Natural killer cell (primary cell): Measurements from ENCODE around the gene SDR39U1. TPM values are rescaled to one million over a fixed set of nuclear protein-coding genes. Genes with fewer than 3 reads are reported as not detected.

Source experiments
- ATAC-seq, 3 donors: fragments of 150-1000 bp in 2 of 3; fragments of 200-7000 bp in 1 of 3; cut with Tn5 transposase; 1 replicate in 1 of 3; 2 replicates in 2 of 3; pipeline ENCODE4 v1.10.0; 2021; ENCODE audit warnings: mild to moderate bottlenecking in 2 of 3, moderate library complexity in 2 of 3
- DNase-seq, 2 donors: peaks; one replicate each; pipeline versions ENCODE4 v3.0.0 to v3.0.0-alpha.2; 2013 to 2021; ENCODE audit warnings: mixed read lengths in 1 of 2
- H3K27ac ChIP-seq: one replicate; pipeline ENCODE4 v1.5.1; 2013; ENCODE audit warnings: mild to moderate bottlenecking, low read length
- H3K27me3 ChIP-seq: one replicate; pipeline ENCODE4 v1.6.1; 2013; ENCODE audit warnings: low read length; ENCODE audit not compliant: control insufficient read depth, insufficient read depth
- H3K36me3 ChIP-seq: one replicate; pipeline ENCODE4 v1.6.1; 2013; ENCODE audit warnings: low read length; ENCODE audit not compliant: control insufficient read depth, insufficient read depth
- H3K4me1 ChIP-seq: one replicate; pipeline ENCODE4 v1.6.1; 2013; ENCODE audit warnings: low read length; ENCODE audit not compliant: control insufficient read depth, insufficient read depth
- H3K4me3 ChIP-seq: one replicate; pipeline ENCODE4 v1.5.1; 2013; ENCODE audit warnings: low read length
- H3K9me3 ChIP-seq: one replicate; pipeline ENCODE4 v1.6.1; 2013; ENCODE audit warnings: low read length; ENCODE audit not compliant: control insufficient read depth, insufficient read depth
- H3K27ac Mint-ChIP-seq, 2 donors: one replicate each; pipeline ENCODE4 v1.8.0; 2022; ENCODE audit warnings: mild to moderate bottlenecking in 2 of 2, mixed read lengths in 2 of 2, moderate library complexity in 1 of 2
- H3K27me3 Mint-ChIP-seq, 2 donors: one replicate each; pipeline ENCODE4 v1.8.0; 2022; ENCODE audit warnings: low read depth in 2 of 2, mixed read lengths in 2 of 2
- H3K36me3 Mint-ChIP-seq: one replicate; pipeline ENCODE4 v1.8.0; 2022; ENCODE audit warnings: mixed read lengths
- H3K4me1 Mint-ChIP-seq, 2 donors: one replicate each; pipeline ENCODE4 v1.8.0; 2022; ENCODE audit warnings: mixed read lengths in 2 of 2
- H3K4me3 Mint-ChIP-seq: one replicate; pipeline ENCODE4 v1.8.0; 2022; ENCODE audit warnings: mild to moderate bottlenecking, moderate library complexity, mixed read lengths
- H3K9me3 Mint-ChIP-seq, 2 donors: one replicate each; pipeline ENCODE4 v1.8.0; 2022; ENCODE audit warnings: mixed read lengths in 2 of 2
- WGBS: methylation state at CpG from one replicate; pipeline ENCODE4 v1.1.7; 2013; ENCODE audit warnings: missing lambda C conversion rate; ENCODE audit not compliant: insufficient coverage; 5-methylcytosine and 5-hydroxymethylcytosine counted together
- intact Hi-C: fragments of 100-400 bp; cut with micrococcal nuclease; formaldehyde crosslinking; loops from one replicate; pipeline ENCODE4 v1.14.2; 2022
- total RNA-seq, 4 donors: library from RNA; stranded (reverse); fragments of 120-200 nt in 1 of 4; gene quantifications; one replicate each; pipeline versions ENCODE4 v1.2.3 to v1.2.4, GENCODE V29; 2013 to 2022
- TF ChIP-seq, protein P1 (sequence below): fragments of 200-600 bp; IDR thresholded peaks from one replicate; pipeline ENCODE4 v1.8.0; 2022; ENCODE audit warnings: antibody characterized with exemption

Gene SDR39U1
- total RNA-seq, 3 donors from 2014 or later (not counting 1 experiment from before 2014, with no cell fraction given) = 97.1 to 106 (median 100) TPM

- WGBS = 78% methylated on average over 19 of the region's 19 CpGs
- Mint-ChIP-seq H3K4me3 (no peak overlapping the region), H3K4me1 (no peaks in the 10 kb centered on the region), H3K36me3 (no peaks in the 10 kb centered on the region), H3K27me3 (peaks cover 0 to 11% of the 10 kb centered on the region in 2 donors), H3K9me3 (no peaks in the 10 kb centered on the region), H3K27ac (no peak overlapping the region)
- ATAC-seq (no peak), DNase-seq (no peak)
- TF ChIP-seq, protein P1, sequence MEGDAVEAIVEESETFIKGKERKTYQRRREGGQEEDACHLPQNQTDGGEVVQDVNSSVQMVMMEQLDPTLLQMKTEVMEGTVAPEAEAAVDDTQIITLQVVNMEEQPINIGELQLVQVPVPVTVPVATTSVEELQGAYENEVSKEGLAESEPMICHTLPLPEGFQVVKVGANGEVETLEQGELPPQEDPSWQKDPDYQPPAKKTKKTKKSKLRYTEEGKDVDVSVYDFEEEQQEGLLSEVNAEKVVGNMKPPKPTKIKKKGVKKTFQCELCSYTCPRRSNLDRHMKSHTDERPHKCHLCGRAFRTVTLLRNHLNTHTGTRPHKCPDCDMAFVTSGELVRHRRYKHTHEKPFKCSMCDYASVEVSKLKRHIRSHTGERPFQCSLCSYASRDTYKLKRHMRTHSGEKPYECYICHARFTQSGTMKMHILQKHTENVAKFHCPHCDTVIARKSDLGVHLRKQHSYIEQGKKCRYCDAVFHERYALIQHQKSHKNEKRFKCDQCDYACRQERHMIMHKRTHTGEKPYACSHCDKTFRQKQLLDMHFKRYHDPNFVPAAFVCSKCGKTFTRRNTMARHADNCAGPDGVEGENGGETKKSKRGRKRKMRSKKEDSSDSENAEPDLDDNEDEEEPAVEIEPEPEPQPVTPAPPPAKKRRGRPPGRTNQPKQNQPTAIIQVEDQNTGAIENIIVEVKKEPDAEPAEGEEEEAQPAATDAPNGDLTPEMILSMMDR = no peak
- intact Hi-C loops = no loop called here
- H3K27me3 ChIP-seq = no peaks in the 10 kb centered on the region
- no peaks in the 10 kb centered on the region for H3K36me3 ChIP-seq
- H3K4me3 ChIP-seq = no peak overlapping the region
- no peaks in the 10 kb centered on the region for H3K9me3 ChIP-seq
- no peak overlapping the region for H3K27ac ChIP-seq
- H3K4me1 ChIP-seq = no peaks in the 10 kb centered on the region
Measured at GRCh38 chr14:24416254-24416931, 26.2 kb downstream of the SDR39U1 start.

DNA sequence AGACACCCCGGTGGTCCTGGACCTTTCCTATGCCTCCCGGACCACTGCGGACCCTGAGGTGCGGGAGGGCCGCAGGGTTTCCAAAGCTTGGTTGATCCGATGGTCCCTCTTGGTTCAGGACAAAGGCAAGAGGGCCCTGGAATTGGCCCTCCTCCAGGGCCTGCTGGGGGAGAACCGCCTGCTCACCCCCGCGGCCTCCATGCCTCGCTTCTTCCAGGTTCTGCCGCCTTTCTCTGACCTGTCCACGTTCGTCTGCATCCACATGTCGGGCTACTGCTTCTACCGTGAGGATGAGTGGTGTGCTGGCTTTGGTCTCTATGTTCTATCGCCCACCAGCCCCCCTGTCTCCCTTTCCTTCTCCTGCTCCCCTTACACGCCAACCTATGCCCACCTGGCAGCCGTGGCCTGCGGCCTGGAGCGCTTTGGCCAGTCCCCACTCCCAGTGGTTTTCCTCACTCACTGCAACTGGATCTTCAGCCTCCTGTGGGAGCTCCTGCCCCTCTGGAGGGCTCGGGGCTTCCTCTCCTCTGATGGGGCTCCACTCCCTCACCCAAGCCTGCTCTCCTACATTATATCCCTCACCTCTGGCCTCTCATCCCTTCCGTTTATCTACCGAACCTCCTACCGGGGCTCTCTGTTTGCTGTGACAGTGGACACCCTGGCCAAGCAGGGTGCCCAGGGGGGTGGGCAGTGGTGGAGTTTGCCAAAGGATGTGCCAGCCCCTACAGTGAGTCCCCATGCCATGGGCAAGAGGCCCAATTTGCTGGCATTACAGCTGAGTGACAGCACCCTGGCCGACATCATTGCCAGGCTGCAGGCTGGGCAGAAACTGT is 26.9 kb downstream of the SDR39U1 start:
- TF ChIP-seq, protein P1 = no peak
- ATAC-seq (no peak), DNase-seq (no peak)
- Histone ChIP-seq H3K4me1 (no peaks in the 10 kb centered on the region), H3K27ac (no peak overlapping the region), H3K27me3 (no peaks in the 10 kb centered on the region), H3K36me3 (no peaks in the 10 kb centered on the region), H3K9me3 (no peaks in the 10 kb centered on the region), H3K4me3 (no peak overlapping the region)
- Mint-ChIP-seq H3K27ac (no peak overlapping the region), H3K36me3 (no peaks in the 10 kb centered on the region), H3K4me3 (no peak overlapping the region), H3K4me1 (no peaks in the 10 kb centered on the region), H3K9me3 (no peaks in the 10 kb centered on the region), H3K27me3 (peaks cover 0 to 14% of the 10 kb centered on the region in 2 donors)
- WGBS = 93% methylated on average over 25 of the region's 25 CpGs
- intact Hi-C loops = no loop called here

- intact Hi-C loops = no loop called here
- no peaks in the 10 kb centered on the region for H3K9me3 Mint-ChIP-seq
Measured at GRCh38 chr14:24414732-24415420, 27.7 kb downstream of the SDR39U1 start.

More at GRCh38 chr14:24414732-24415420, 27.7 kb downstream of the SDR39U1 start:
- Histone ChIP-seq H3K9me3 (no peaks in the 10 kb centered on the region), H3K27me3 (no peaks in the 10 kb centered on the region), H3K27ac (no peak overlapping the region), H3K36me3 (no peaks in the 10 kb centered on the region), H3K4me1 (no peaks in the 10 kb centered on the region), H3K4me3 (no peak overlapping the region)
- Mint-ChIP-seq H3K4me1 (no peaks in the 10 kb centered on the region), H3K27ac (no peak overlapping the region), H3K4me3 (no peak overlapping the region), H3K27me3 (peaks cover 0 to 14% of the 10 kb centered on the region in 2 donors), H3K36me3 (no peaks in the 10 kb centered on the region)
- no peak for ATAC-seq
- DNase-seq = no peak
- TF ChIP-seq, protein P1 = no peak
- WGBS = 94% methylated on average over 15 of the region's 15 CpGs
